ENCODE data around the gene EPS8L1. TPM values are rescaled to one million over a fixed set of nuclear protein-coding genes. Genes with fewer than 3 reads are reported as not detected.
"Not testable (repeated sequence)": the region's sequence is repeated elsewhere in the genome, so short reads cannot be mapped to it uniquely, and the experiment has no call there.

Gene EPS8L1
- not detected for total RNA-seq

DNA sequence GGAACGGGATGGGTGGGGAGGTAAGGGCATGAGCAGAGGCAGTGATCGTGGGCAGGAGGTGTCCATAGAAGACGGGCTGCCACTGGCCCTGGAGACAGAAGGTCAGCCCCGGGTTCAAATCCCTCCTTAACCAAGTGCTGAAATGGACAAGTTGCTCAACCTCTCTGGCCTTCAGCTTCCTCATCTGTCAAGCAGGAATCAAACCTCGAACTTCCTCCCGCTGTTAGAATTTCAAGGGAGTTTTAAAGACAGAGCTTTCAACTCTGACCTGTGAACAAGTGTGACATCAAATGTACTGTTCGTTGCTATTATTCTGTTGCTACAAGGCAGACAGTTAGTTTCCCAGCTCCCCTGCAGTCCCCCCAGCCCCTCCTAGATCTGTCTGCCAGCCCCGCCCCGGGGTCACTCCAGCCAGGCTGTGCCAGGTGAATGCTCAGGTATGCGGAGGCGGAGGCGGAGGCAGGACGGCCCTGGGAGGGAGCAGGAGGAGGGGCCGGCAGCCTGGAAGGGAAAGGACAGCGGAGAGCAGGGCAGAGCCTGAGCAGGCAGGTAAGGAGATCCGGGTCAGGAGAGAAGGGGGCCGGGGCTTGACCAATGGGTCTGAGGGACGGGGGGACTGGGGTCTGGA lies at the start of gene EPS8L1:
TSS of gene EPS8L1 (plus strand) at position 499 of the 628 bp plus-strand sequence. CDS start 576 bp downstream, outside the sequence.
- no peak for TF ChIP-seq CTCF (IDR thresholded peaks at IDR 0.05)
- no peak within 1 kb of the TSS for H3K27ac ChIP-seq
- H3K27me3 ChIP-seq: no peaks in the 10 kb centered on the region
- no peaks in the 10 kb centered on the region for H3K36me3 ChIP-seq
- intact Hi-C loops (cut with DNase I): no loop called here
- DNase-seq (ENCODE audit: low spot score in 2 of 2): no peak
- no peak within 1 kb of the TSS for H3K4me3 ChIP-seq
- H3K9me3 ChIP-seq: no peaks in the 10 kb centered on the region
- H3K4me1 ChIP-seq: no peaks in the 10 kb centered on the region

DNA sequence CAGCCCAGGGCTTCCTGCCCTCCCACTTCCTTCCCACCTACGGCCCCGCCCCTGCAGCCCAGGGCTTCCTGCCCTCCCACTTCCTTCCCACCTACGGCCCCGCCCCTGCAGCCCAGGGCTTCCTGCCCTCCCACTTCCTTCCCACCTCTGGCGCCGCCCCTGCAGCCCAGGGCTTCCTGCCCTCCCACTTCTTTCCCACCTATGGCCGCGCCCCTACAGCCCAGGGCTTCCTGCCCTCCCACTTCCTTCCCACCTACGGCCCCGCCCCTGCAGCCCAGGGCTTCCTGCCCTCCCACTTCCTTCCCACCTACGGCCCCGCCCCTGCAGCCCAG lies 48.6 kb upstream of the EPS8L1 start:
- H3K4me1 ChIP-seq; H3K36me3 ChIP-seq; H3K27me3 ChIP-seq; DNase-seq (ENCODE audit: low spot score in 2 of 2); H3K9me3 ChIP-seq; H3K4me3 ChIP-seq; intact Hi-C loops (cut with DNase I); H3K27ac ChIP-seq: not testable (repeated sequence)

DNA sequence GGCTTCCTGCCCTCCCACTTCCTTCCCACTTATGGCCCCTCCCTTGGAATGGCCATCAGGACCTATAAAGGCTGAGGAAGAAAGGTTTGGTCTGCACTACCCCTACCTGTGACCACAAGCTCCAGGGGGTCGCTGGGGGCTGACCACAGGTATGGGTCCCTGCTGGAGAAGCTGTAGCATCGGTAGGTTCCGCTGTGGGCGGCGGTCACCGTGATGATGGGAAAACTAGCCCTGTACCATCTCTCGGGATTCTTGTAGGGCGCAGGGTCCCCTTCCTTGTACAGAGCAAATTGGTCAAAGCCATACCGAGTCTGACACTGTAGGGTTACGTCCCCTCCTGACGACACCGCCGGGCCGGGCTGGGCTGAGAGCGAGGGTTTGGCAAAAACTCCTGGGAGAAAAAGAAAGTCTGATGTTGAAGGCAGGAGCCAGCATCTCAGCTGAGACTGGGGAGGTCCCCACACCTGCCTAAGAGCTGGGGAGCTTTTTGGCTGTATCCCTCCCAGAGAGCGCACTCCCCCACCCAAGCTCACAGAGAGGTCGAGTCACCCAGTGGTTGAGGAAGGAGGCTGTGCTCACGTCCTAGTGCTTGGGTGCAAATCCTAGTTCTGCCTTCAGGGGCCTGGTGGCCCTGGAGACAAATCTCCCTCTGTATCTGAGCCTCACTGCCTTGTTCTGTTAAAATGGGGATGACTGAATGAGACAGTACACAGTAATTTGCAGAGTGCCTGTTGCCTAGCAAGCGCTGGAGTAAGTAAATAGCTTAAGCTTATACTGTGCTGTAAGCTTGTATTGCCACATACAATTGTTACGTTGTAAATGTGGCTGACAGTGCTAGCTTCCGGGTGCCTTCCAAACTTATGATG lies 48.0 kb upstream of the EPS8L1 start:
- no peak for DNase-seq (ENCODE audit: low spot score in 2 of 2)
- Histone ChIP-seq H3K27me3 (no peaks in the 10 kb centered on the region), H3K4me1 (no peaks in the 10 kb centered on the region), H3K36me3 (no peaks in the 10 kb centered on the region), H3K4me3 (no peak overlapping the region), H3K9me3 (peaks cover 0 to 12% of the 10 kb centered on the region in 2 donors), H3K27ac (no peak overlapping the region)
- TF ChIP-seq CTCF (IDR thresholded peaks at IDR 0.05): no peak
- intact Hi-C loops (cut with DNase I): no loop called here

DNA sequence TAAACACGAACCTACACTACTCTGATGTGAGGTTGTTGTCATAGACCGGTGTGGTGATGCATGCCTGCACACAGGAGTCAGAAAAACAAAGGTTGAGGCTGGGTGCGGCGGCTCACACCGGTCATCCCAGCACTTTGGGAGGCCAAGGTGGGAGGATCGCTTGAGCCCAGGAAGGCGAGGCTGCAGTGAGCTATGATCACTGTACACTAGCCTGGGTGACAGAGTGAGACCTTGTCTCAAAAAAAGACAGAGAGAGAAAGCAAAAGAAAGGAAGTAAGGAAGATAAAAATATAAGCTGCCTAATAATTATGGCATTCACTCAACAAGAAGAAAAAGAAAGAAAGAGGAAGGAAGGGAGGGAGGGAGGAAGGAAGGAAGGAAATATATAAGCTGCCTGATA lies 46.9 kb upstream of the EPS8L1 start:
- H3K27ac ChIP-seq: no peak overlapping the region
- no peaks in the 10 kb centered on the region for H3K4me1 ChIP-seq
- intact Hi-C loops (cut with DNase I): no loop called here
- no peak for DNase-seq (ENCODE audit: low spot score in 2 of 2)
- H3K9me3 ChIP-seq: peaks cover 0 to 4% of the 10 kb centered on the region in 2 donors
- H3K36me3 ChIP-seq: no peaks in the 10 kb centered on the region
- no peak for TF ChIP-seq CTCF (IDR thresholded peaks at IDR 0.05)
- H3K4me3 ChIP-seq: no peak overlapping the region
- no peaks in the 10 kb centered on the region for H3K27me3 ChIP-seq

GRCh38 chr19:55031178-55031577 lies 44.5 kb upstream of the EPS8L1 start:
- no peak for TF ChIP-seq CTCF (IDR thresholded peaks at IDR 0.05)
- Histone ChIP-seq H3K27me3 (no peaks in the 10 kb centered on the region), H3K9me3 (peaks cover 0 to 4% of the 10 kb centered on the region in 2 donors), H3K27ac (no peak overlapping the region), H3K4me1 (no peaks in the 10 kb centered on the region), H3K36me3 (no peaks in the 10 kb centered on the region), H3K4me3 (no peak overlapping the region)
- intact Hi-C loops (cut with DNase I): no loop called here
- DNase-seq (ENCODE audit: low spot score in 2 of 2): no peak

- no peak for DNase-seq (ENCODE audit: low spot score in 2 of 2)
- Histone ChIP-seq H3K27me3 (no peaks in the 10 kb centered on the region), H3K9me3 (peaks cover 0 to 4% of the 10 kb centered on the region in 2 donors), H3K36me3 (no peaks in the 10 kb centered on the region), H3K4me1 (no peaks in the 10 kb centered on the region), H3K4me3 (no peak overlapping the region), H3K27ac (no peak overlapping the region)
- no peak for TF ChIP-seq CTCF (IDR thresholded peaks at IDR 0.05)
- intact Hi-C loops (cut with DNase I): no loop called here
Measured at GRCh38 chr19:55032170-55032800, 43.4 kb upstream of the EPS8L1 start.

- H3K9me3 ChIP-seq: not testable (repeated sequence)
Measured at GRCh38 chr19:55032976-55033643, 42.6 kb upstream of the EPS8L1 start.

More at GRCh38 chr19:55032976-55033643, 42.6 kb upstream of the EPS8L1 start:
- intact Hi-C loops (cut with DNase I); H3K27me3 ChIP-seq; H3K4me1 ChIP-seq; H3K27ac ChIP-seq; H3K4me3 ChIP-seq; DNase-seq (ENCODE audit: low spot score in 2 of 2); H3K36me3 ChIP-seq: not testable (repeated sequence)
